Activated CD4-positive, alpha-beta T cell treated with anti-CD3 and anti-CD28 coated beads for 36 hours (primary cell): ENCODE data around the gene DALRD3. TPM values are rescaled to one million over a fixed set of nuclear protein-coding genes. Genes with fewer than 3 reads are reported as not detected.

Experiments used
- ATAC-seq: fragments of 200-7000 bp; cut with Tn5 transposase; one replicate; pipeline ENCODE4 v1.10.0; 2021; ENCODE audit warnings: mild to moderate bottlenecking, moderate library complexity
- CTCF ChIA-PET: fragments of 350-600 bp; sonication (Branson Sonifier 250); formaldehyde crosslinking; loops from one replicate; lab custom pipeline; 2021; ENCODE audit warnings: antibody characterized with exemption; lab: Charles Lee
- POLR2A ChIA-PET: fragments of 350-600 bp; sonication (Branson Sonifier 250); formaldehyde crosslinking; loops from one replicate; lab custom pipeline; 2021; ENCODE audit warnings: antibody characterized with exemption, inconsistent platforms; lab: Charles Lee
- DNase-seq: peaks from one replicate; pipeline ENCODE4 v3.0.0-alpha.2; 2020
- H3K27ac Mint-ChIP-seq: one replicate; pipeline ENCODE4 v1.8.0; 2021; ENCODE audit warnings: mixed read lengths
- H3K27me3 Mint-ChIP-seq: one replicate; pipeline ENCODE4 v1.8.0; 2021; ENCODE audit warnings: mixed read lengths
- H3K36me3 Mint-ChIP-seq: one replicate; pipeline ENCODE4 v1.8.0; 2021; ENCODE audit warnings: low read depth, mixed read lengths
- H3K4me1 Mint-ChIP-seq: one replicate; pipeline ENCODE4 v1.8.0; 2021; ENCODE audit warnings: mixed read lengths
- H3K4me3 Mint-ChIP-seq: one replicate; pipeline ENCODE4 v1.8.0; 2021; ENCODE audit warnings: mild to moderate bottlenecking, moderate library complexity, mixed read lengths
- H3K9me3 Mint-ChIP-seq: one replicate; pipeline ENCODE4 v1.8.0; 2021; ENCODE audit warnings: low read depth, mixed read lengths
- intact Hi-C, 2 experiments: fragments of 100-400 bp; cut with DNase I in 1 of 2; cut with micrococcal nuclease in 1 of 2; formaldehyde crosslinking; loops; one replicate each; pipeline versions ENCODE4 v1.14.2 to v1.15.1; 2022 to 2024; cut with DNase I, micrococcal nuclease
- total RNA-seq, 2 experiments: library from RNA; stranded (reverse); gene quantifications; one replicate each; pipeline ENCODE4 v1.2.3, GENCODE V29; 2021

DALRD3 gene
- total RNA-seq, 2 experiments from 2014 or later, result 25.8 to 26.0 TPM

DNA sequence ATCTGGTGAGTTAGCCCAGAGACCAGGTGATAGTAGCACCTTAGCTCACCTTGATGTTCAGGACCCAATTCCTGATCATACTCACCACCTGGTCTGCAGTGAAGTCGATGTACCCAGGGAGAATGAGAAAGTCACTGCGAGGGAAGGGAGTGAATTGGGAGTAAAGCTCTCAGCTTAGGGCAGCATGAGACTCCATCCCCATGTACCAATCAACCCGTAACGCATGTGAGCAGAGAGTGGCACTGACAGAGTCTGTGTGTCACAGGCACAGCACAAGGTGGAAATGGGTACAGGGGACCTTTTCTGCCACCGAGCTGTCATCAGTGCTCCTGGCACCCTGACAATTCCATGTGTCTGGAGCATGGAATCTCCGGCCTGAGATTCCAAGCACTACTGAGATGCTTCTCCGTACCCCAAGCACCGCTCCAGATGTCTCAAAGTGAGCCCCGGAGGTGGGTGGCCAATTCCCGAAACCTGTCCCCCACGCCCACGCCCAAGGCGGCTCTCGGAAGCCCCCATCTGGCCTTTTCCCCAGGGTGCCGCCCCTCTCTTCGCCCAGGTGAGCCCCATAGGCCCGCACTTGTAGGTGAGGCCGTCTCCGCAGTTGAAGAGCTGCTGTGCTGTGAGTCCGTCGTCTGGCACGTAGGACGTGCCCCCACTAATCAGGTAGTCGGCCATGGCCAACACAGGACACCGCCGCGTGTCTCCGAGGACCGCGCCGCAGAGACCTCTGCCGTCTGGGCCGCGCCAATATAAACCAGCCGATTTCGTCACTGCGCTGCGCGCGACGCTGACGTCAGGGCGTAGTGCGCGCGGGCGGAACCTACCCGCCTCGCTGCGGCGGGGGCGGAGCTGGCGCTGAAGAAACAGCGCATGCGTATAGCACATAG, 10.5 kb upstream of the DALRD3 start, which contains the start of gene IMPDH2:
IMPDH2 (minus strand) TSS at position 726 of the 890 bp plus-strand sequence; CDS start at position 678, 48 bp downstream.
- no peaks in the 10 kb centered on the region for H3K9me3 Mint-ChIP-seq
- peak; percentile 93 for ATAC-seq
- DNase-seq, result peak; percentile 96
- H3K27me3 Mint-ChIP-seq, result no peaks in the 10 kb centered on the region
- peak within 1 kb of the TSS; percentile 97 for H3K27ac Mint-ChIP-seq
- intact Hi-C loops, result loop anchor here (1.0 to 10.0 kb wide), 13 partner anchors 8 to 1554 kb away; partner anchors contain the start of genes AMT (in 1 of the 2), ARIH2 (in 1 of the 2), DAG1 (in 1 of the 2) and NICN1 (in 1 of the 2)
- ChIA-PET CTCF (interaction anchor here (0.5 to 2.2 kb wide), 8 partner anchors 8 to 597 kb away, joined by 3 to 10 read pairs (median 3); partner anchors contain the start of genes QRICH1 and WDR6), POLR2A (interaction anchor here (0.6 to 1.8 kb wide), 16 partner anchors 8 to 383 kb away, joined by 3 to 26 read pairs (median 5); partner anchors contain the start of genes DALRD3, IP6K2, P4HTM and QRICH1)
- peaks cover 68% of the 10 kb centered on the region for H3K36me3 Mint-ChIP-seq
- peak within 1 kb of the TSS; percentile 89 for H3K4me3 Mint-ChIP-seq
- peaks cover 53% of the 10 kb centered on the region for H3K4me1 Mint-ChIP-seq

DNA sequence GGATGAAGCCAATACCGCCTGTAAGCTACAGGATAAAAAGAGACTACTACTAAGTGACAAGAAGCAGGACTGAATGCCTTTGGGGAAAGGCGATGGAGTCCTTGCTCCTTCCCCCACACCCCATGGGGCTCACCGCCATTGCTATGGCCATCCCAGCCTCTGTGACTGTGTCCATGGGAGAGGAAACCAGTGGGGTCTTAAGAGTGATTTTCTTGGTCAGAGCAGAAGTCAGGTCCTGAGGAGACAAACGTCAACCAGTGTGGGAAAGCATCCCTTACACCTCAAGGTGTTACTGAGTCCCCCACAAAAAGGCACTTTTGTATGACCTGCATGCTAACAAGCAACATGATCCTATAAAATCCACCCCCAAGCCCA, 9.9 kb upstream of the DALRD3 start:
- H3K4me1 Mint-ChIP-seq, result peaks cover 58% of the 10 kb centered on the region

DNA sequence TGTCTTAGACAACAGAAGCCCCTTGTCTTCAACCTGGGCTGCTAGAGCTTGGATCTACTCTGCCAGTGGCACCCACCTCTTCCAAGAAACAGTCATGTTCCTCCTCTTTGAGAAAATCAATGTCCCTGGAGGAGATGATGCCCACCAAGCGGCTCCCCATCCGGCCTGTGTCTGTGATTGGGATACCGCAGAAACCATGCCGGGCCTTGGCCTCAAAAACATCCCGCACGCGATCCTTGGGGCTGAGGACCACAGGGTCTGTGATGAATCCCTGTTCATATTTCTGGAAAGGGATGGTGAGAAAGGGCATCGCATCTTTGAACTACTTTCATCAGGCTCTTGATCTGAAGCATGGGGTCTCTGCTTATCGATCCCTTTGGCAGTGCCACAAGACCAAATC, 9.3 kb upstream of the DALRD3 start:
- no peaks in the 10 kb centered on the region for H3K27me3 Mint-ChIP-seq
- CTCF ChIA-PET, result interaction anchor here (2.2 kb wide), 1 partner anchor 66 kb away, joined by 10 read pairs; the partner anchor contains the start of gene QRICH1
- POLR2A ChIA-PET, result interaction anchor here (0.6 kb wide), 1 partner anchor 1351 kb away, joined by 3 read pairs; no protein-coding TSS in a partner anchor
- H3K4me1 Mint-ChIP-seq, result peaks cover 63% of the 10 kb centered on the region
- H3K27ac Mint-ChIP-seq, result peak overlapping the region; percentile 97
- H3K9me3 Mint-ChIP-seq, result no peaks in the 10 kb centered on the region
- no peak for DNase-seq
- ATAC-seq, result no peak
- H3K4me3 Mint-ChIP-seq, result peak overlapping the region; percentile 89
- peaks cover 76% of the 10 kb centered on the region for H3K36me3 Mint-ChIP-seq
- intact Hi-C loops, result loop anchor here (2.0 to 10.0 kb wide), 7 partner anchors 65 to 1553 kb away; partner anchors contain the start of genes AMT (in 1 of the 2), ARIH2 (in 1 of the 2), DAG1 (in 1 of the 2) and NICN1 (in 1 of the 2)

More for the DNA sequence above, 9.9 kb upstream of the DALRD3 start:
- H3K9me3 Mint-ChIP-seq, result no peaks in the 10 kb centered on the region
- DNase-seq (no peak), ATAC-seq (no peak)
- peak overlapping the region; percentile 89 for H3K4me3 Mint-ChIP-seq
- ChIA-PET POLR2A (interaction anchor here (0.6 to 1.8 kb wide), 6 partner anchors 8 to 383 kb away, joined by 3 to 26 read pairs (median 6); partner anchors contain the start of genes DALRD3 and RHOA), CTCF (interaction anchor here (1.7 to 2.2 kb wide), 3 partner anchors 21 to 66 kb away, joined by 7 to 10 read pairs (median 9); partner anchors contain the start of genes QRICH1 and WDR6)
- intact Hi-C loops, result loop anchor here (2.0 to 10.0 kb wide), 7 partner anchors 65 to 1553 kb away; partner anchors contain the start of genes AMT (in 1 of the 2), ARIH2 (in 1 of the 2), DAG1 (in 1 of the 2) and NICN1 (in 1 of the 2)
- peaks cover 74% of the 10 kb centered on the region for H3K36me3 Mint-ChIP-seq
- H3K27ac Mint-ChIP-seq, result peak overlapping the region; percentile 97
- H3K27me3 Mint-ChIP-seq, result no peaks in the 10 kb centered on the region

DNA sequence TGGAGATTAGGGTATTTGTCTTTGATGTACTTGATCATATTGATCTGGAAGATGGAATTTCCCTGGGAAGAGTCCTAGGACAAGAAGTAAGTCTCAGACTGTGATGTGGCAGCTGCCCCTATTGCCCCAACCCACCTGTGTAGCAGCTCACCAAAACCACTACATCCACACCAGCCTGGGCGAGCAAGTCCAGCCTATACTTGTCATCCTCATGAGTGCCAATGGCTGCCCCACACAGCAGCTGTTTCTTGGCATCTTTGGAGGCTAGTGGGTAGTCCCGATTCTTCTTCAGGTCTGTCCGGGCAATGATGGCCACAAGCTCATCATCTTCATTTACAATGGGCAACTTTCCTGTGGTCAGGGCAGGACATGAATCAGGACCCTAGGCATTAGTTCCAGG, 8.2 kb upstream of the DALRD3 start:
- ChIA-PET CTCF (interaction anchor here (1.2 kb wide), 1 partner anchor 20 kb away, joined by 3 read pairs; the partner anchor contains the start of gene WDR6), POLR2A (interaction anchor here (0.7 kb wide), 2 partner anchors 15 to 385 kb away, joined by 3 read pairs; partner anchors contain the start of genes RHOA and TCTA)
- DNase-seq, result no peak
- peaks cover 72% of the 10 kb centered on the region for H3K36me3 Mint-ChIP-seq
- H3K9me3 Mint-ChIP-seq, result no peaks in the 10 kb centered on the region
- ATAC-seq, result no peak
- peak overlapping the region; percentile 97 for H3K27ac Mint-ChIP-seq
- peak overlapping the region; percentile 89 for H3K4me3 Mint-ChIP-seq
- peaks cover 63% of the 10 kb centered on the region for H3K4me1 Mint-ChIP-seq
- no peaks in the 10 kb centered on the region for H3K27me3 Mint-ChIP-seq
- intact Hi-C loops, result loop anchor here in 1 of 2 experiments (10.0 kb wide), 2 partner anchors 398 to 1552 kb away; partner anchors contain the start of genes AMT, NICN1 and SCAP

DNA sequence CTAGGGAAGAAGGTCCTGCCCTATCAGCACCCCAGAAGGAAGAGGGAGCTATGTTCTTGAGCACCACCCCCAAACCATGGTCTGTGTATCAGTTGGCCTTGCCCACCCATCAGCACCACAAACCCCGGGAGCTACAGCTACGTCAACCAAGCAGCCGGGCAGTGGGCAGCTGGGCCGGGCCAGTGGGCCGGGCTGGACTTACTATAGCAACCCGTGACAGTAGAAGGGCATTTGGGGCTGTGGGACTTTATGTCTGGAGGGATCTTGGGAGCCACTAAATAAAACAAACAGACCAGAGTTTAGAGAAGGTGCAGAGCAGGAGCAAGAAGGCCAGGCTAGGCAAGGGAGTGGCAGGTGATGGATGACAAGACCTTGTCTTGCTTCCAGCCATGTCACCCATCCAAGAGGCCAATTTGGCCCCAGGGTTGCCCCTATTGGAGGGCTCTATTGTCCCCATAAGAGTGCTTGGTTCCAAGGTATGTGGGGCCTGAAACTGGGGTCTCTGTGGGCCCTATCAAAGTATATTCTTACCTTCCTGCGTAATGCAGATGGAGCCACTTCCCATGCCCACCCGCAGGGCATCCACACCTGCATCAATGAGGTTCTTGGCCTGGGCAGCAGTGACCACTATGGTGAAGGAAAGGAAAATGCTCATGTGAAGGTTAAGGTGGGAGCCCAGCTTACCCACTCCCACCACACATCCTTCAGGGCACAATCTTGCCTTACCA, 7.6 kb upstream of the DALRD3 start:
- no peaks in the 10 kb centered on the region for H3K9me3 Mint-ChIP-seq
- ChIA-PET CTCF (interaction anchor here (0.6 to 5.7 kb wide), 3 partner anchors 19 to 84 kb away, joined by 3 to 43 read pairs (median 5); partner anchors contain the start of genes P4HTM and WDR6), POLR2A (interaction anchor here (5.0 kb wide), 1 partner anchor 68 kb away, joined by 31 read pairs; the partner anchor contains the start of gene QRICH1)
- H3K27ac Mint-ChIP-seq, result peak overlapping the region; percentile 97
- peaks cover 63% of the 10 kb centered on the region for H3K4me1 Mint-ChIP-seq
- H3K27me3 Mint-ChIP-seq, result no peaks in the 10 kb centered on the region
- no peak for ATAC-seq
- H3K4me3 Mint-ChIP-seq, result peak overlapping the region; percentile 89
- no peak for DNase-seq
- intact Hi-C loops, result loop anchor here in 1 of 2 experiments (10.0 kb wide), 2 partner anchors 399 to 1551 kb away; partner anchors contain the start of genes AMT, NICN1 and SCAP
- H3K36me3 Mint-ChIP-seq, result peaks cover 69% of the 10 kb centered on the region

- ChIA-PET CTCF (interaction anchor here (0.6 to 5.7 kb wide), 5 partner anchors 12 to 399 kb away, joined by 3 to 43 read pairs (median 5); partner anchors contain the start of genes P4HTM and WDR6), POLR2A (interaction anchor here (5.0 kb wide), 1 partner anchor 68 kb away, joined by 31 read pairs; the partner anchor contains the start of gene QRICH1)
- H3K9me3 Mint-ChIP-seq, result no peaks in the 10 kb centered on the region
- peaks cover 69% of the 10 kb centered on the region for H3K36me3 Mint-ChIP-seq
- H3K27me3 Mint-ChIP-seq, result no peaks in the 10 kb centered on the region
- intact Hi-C loops, result loop anchor here in 1 of 2 experiments (10.0 kb wide), 2 partner anchors 400 to 1550 kb away; partner anchors contain the start of genes AMT, NICN1 and SCAP
- ATAC-seq (no peak), DNase-seq (no peak)
- no peak overlapping the region for H3K4me3 Mint-ChIP-seq
- peaks cover 64% of the 10 kb centered on the region for H3K4me1 Mint-ChIP-seq
- peak overlapping the region; percentile 64 for H3K27ac Mint-ChIP-seq
Observed at GRCh38 chr3:49025005-49025792, 6.8 kb upstream of the DALRD3 start.

GRCh38 chr3:49024449-49024848, 6.1 kb upstream of the DALRD3 start:
- H3K27ac Mint-ChIP-seq, result no peak overlapping the region

GRCh38 chr3:49023775-49024174, 5.4 kb upstream of the DALRD3 start:
- ChIA-PET POLR2A (interaction anchor here (0.6 to 9.0 kb wide), 3 partner anchors 15 to 101 kb away, joined by 3 to 102 read pairs (median 31); partner anchors contain the start of genes QRICH1 and WDR6), CTCF (interaction anchor here (0.6 to 5.7 kb wide), 7 partner anchors 11 to 625 kb away, joined by 3 to 43 read pairs (median 6); partner anchors contain the start of genes DAG1, P4HTM and WDR6)
- Mint-ChIP-seq H3K4me1 (peaks cover 66% of the 10 kb centered on the region), H3K27me3 (no peaks in the 10 kb centered on the region), H3K9me3 (no peaks in the 10 kb centered on the region), H3K36me3 (peaks cover 61% of the 10 kb centered on the region), H3K4me3 (peak overlapping the region; percentile 95), H3K27ac (peak overlapping the region; percentile 79)
- ATAC-seq (no peak), DNase-seq (no peak)
- intact Hi-C loops, result loop anchor here (5.0 to 10.0 kb wide), 4 partner anchors 401 to 1549 kb away; partner anchors contain the start of genes AMT (in 1 of the 2), CDC25A (in 1 of the 2), NICN1 (in 1 of the 2) and SCAP (in 1 of the 2)

More at GRCh38 chr3:49024449-49024848, 6.1 kb upstream of the DALRD3 start:
- peaks cover 66% of the 10 kb centered on the region for H3K36me3 Mint-ChIP-seq
- CTCF ChIA-PET, result interaction anchor here (0.6 to 5.7 kb wide), 7 partner anchors 11 to 1269 kb away, joined by 3 to 43 read pairs (median 4); partner anchors contain the start of genes DAG1 and P4HTM
- ATAC-seq, result no peak
- no peaks in the 10 kb centered on the region for H3K9me3 Mint-ChIP-seq
- POLR2A ChIA-PET, result interaction anchor here (5.0 to 9.0 kb wide), 2 partner anchors 16 to 69 kb away, joined by 31 to 102 read pairs; partner anchors contain the start of genes QRICH1 and WDR6
- no peaks in the 10 kb centered on the region for H3K27me3 Mint-ChIP-seq
- H3K4me1 Mint-ChIP-seq, result peaks cover 66% of the 10 kb centered on the region
- DNase-seq, result no peak
- intact Hi-C loops, result loop anchor here (5.0 to 10.0 kb wide), 4 partner anchors 400 to 1550 kb away; partner anchors contain the start of genes AMT (in 1 of the 2), CDC25A (in 1 of the 2), NICN1 (in 1 of the 2) and SCAP (in 1 of the 2)
- H3K4me3 Mint-ChIP-seq, result no peak overlapping the region
